Glutamatergic neuron (in vitro differentiated cells): ENCODE results near the gene MARK2. TPM values are rescaled to one million over a fixed set of nuclear protein-coding genes. Genes with fewer than 3 reads are reported as not detected.
A peak's percentile ranks its signal among the peaks of the same experiment; 100 is the strongest.

Source experiments
- DNase-seq: peaks from one replicate; pipeline ENCODE4 v3.0.0; 2022
- H3K27ac Mint-ChIP-seq: one replicate; pipeline ENCODE4 v1.8.0; 2020; ENCODE audit warnings: mild to moderate bottlenecking, mixed read lengths, inconsistent platforms; ENCODE audit not compliant: unreplicated experiment
- H3K27me3 Mint-ChIP-seq: one replicate; pipeline ENCODE4 v1.8.0; 2020; ENCODE audit warnings: mild to moderate bottlenecking, moderate library complexity, mixed read lengths, inconsistent platforms; ENCODE audit not compliant: unreplicated experiment
- H3K36me3 Mint-ChIP-seq: one replicate; pipeline ENCODE4 v1.8.0; 2020; ENCODE audit warnings: mild to moderate bottlenecking, mixed read lengths, inconsistent platforms; ENCODE audit not compliant: unreplicated experiment
- H3K4me1 Mint-ChIP-seq: one replicate; pipeline ENCODE4 v1.8.0; 2020; ENCODE audit warnings: mild to moderate bottlenecking, low read depth, mixed read lengths, inconsistent platforms; ENCODE audit not compliant: unreplicated experiment
- H3K4me3 Mint-ChIP-seq: one replicate; pipeline ENCODE4 v1.8.0; 2020; ENCODE audit warnings: mild to moderate bottlenecking, mixed read lengths, inconsistent platforms; ENCODE audit not compliant: unreplicated experiment
- H3K9me3 Mint-ChIP-seq: one replicate; pipeline ENCODE4 v1.8.0; 2020; ENCODE audit warnings: mild to moderate bottlenecking, moderate library complexity, mixed read lengths, inconsistent platforms; ENCODE audit not compliant: unreplicated experiment
- CTCF ChIP-seq: fragments of 200-600 bp; sonication (generic); IDR thresholded peaks from one replicate; pipeline ENCODE4 v1.5.0; 2021; ENCODE audit not compliant: partially characterized antibody, unreplicated experiment
- total RNA-seq: library from RNA; stranded (reverse); fragmentation: NEBNext Ultra II Directional; extraction: Animal tissue kit (Norgen Biotek cat#: 25700); gene quantifications from one replicate; pipeline ENCODE4 v1.2.1, GENCODE V29; 2021; ENCODE audit not compliant: unreplicated experiment

Gene MARK2
- total RNA-seq, 1 donor from 2014 or later: 76.8 TPM

GRCh38 chr11:63889344-63889743, 50.4 kb downstream of the MARK2 start:
- Mint-ChIP-seq H3K27me3 (peaks cover 14% of the 10 kb centered on the region), H3K9me3 (peaks cover 8% of the 10 kb centered on the region), H3K27ac (no peak overlapping the region), H3K36me3 (peaks cover 5% of the 10 kb centered on the region), H3K4me1 (peaks cover 23% of the 10 kb centered on the region), H3K4me3 (no peak overlapping the region)
- DNase-seq: no peak
- no peak for TF ChIP-seq CTCF

GRCh38 chr11:63890368-63890767, 51.5 kb downstream of the MARK2 start:
- no peak overlapping the region for H3K4me3 Mint-ChIP-seq
- DNase-seq: no peak
- H3K9me3 Mint-ChIP-seq: peaks cover 5% of the 10 kb centered on the region
- no peak for TF ChIP-seq CTCF
- no peak overlapping the region for H3K27ac Mint-ChIP-seq
- peaks cover 19% of the 10 kb centered on the region for H3K4me1 Mint-ChIP-seq
- H3K27me3 Mint-ChIP-seq: peaks cover 14% of the 10 kb centered on the region
- H3K36me3 Mint-ChIP-seq: peaks cover 5% of the 10 kb centered on the region

- no peak for DNase-seq
- peaks cover 12% of the 10 kb centered on the region for H3K27me3 Mint-ChIP-seq
- peaks cover 15% of the 10 kb centered on the region for H3K4me1 Mint-ChIP-seq
- H3K9me3 Mint-ChIP-seq: peaks cover 5% of the 10 kb centered on the region
- H3K27ac Mint-ChIP-seq: no peak overlapping the region
- peaks cover 5% of the 10 kb centered on the region for H3K36me3 Mint-ChIP-seq
- TF ChIP-seq CTCF: no peak
- peak overlapping the region; percentile 42 for H3K4me3 Mint-ChIP-seq
These were observed 53.3 kb downstream of the MARK2 start for GRCh38 chr11:63892228-63892627.

GRCh38 chr11:63893355-63893754, 54.4 kb downstream of the MARK2 start:
- TF ChIP-seq CTCF: no peak
- no peak overlapping the region for H3K4me3 Mint-ChIP-seq
- DNase-seq: no peak
- peaks cover 5% of the 10 kb centered on the region for H3K36me3 Mint-ChIP-seq
- H3K27ac Mint-ChIP-seq: no peak overlapping the region
- peaks cover 10% of the 10 kb centered on the region for H3K27me3 Mint-ChIP-seq
- H3K9me3 Mint-ChIP-seq: peaks cover 4% of the 10 kb centered on the region
- H3K4me1 Mint-ChIP-seq: peaks cover 9% of the 10 kb centered on the region

- H3K27me3 Mint-ChIP-seq: peaks cover 4% of the 10 kb centered on the region
- no peak overlapping the region for H3K27ac Mint-ChIP-seq
- peaks cover 6% of the 10 kb centered on the region for H3K9me3 Mint-ChIP-seq
- H3K4me3 Mint-ChIP-seq: no peak overlapping the region
- TF ChIP-seq CTCF: no peak
- DNase-seq: no peak
- no peaks in the 10 kb centered on the region for H3K4me1 Mint-ChIP-seq
- peaks cover 5% of the 10 kb centered on the region for H3K36me3 Mint-ChIP-seq
These were observed 57.2 kb downstream of the MARK2 start for GRCh38 chr11:63896071-63896470.
